Measurements from ENCODE around the gene SSTR5.

SSTR5 gene

DNA sequence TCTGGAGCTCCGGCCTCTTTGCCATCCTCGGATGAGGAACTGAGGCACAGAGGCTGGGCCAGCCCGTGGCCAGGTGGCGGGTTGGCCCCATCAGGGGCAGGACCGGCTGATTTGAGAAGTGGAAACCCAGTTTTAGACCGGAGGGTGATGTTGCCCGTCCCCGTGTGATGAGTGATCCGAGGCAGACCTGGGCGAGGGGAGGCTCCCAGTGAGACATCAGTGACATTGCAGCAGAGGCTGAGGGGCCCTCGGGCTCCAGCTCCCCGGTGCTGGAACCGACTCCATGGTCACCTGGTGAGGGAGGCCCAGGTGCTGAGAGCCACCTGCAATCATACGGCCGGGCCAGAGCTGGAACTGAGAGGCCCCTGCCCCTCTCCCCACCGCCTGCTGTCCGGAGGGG, 53.5 kb downstream of the SSTR5 start:
- no peak for DNase-seq

- no peak for DNase-seq
These were observed 54.0 kb downstream of the SSTR5 start for GRCh38 chr16:1126586-1126985.

GRCh38 chr16:1127101-1127500, 54.6 kb downstream of the SSTR5 start:
- DNase-seq, result no peak

GRCh38 chr16:1127971-1128715, 55.6 kb downstream of the SSTR5 start:
- DNase-seq, result no peak

DNA sequence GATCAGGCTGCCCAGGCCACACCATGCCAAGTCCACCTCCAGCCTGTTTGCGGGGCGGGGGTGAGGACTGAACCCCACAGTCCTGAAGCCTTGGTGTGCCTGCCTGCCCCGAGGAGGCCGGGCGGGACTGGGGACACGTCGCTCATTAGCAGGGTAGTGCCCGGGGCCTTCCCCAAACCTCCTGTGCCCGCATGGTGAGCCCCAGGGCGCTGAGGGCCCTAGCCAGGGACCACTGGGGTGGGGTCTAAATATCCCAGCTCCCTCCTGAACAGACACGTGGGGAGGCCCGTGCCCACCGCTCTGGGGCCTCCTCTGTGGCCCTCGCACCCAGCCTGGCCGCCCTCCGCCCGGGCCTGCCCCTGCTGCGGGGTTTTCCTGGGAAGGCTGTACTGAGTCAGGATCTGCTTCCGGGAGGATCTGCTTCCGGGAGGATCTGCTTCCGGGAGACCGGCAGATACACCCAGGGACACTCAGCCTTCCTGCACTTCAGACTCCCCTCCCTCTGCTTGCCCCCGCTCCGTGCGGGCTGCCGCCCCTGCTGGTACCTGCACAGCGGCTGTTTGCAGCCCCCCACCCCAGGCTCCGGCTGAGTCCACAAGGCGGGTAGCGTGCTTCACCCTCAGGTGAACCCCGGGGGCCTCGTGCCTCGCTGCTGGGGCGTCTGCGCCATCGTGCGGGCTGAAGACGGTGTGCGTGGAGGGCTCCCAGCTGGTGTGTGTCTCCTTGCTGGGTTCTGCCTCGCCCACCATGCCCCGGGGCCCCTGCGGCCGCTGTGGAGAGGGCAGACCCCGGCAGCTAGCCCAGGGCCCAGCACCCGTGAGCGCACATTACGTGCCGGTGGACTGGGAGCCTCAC, 56.8 kb downstream of the SSTR5 start:
- DNase-seq, result no peak

DNA sequence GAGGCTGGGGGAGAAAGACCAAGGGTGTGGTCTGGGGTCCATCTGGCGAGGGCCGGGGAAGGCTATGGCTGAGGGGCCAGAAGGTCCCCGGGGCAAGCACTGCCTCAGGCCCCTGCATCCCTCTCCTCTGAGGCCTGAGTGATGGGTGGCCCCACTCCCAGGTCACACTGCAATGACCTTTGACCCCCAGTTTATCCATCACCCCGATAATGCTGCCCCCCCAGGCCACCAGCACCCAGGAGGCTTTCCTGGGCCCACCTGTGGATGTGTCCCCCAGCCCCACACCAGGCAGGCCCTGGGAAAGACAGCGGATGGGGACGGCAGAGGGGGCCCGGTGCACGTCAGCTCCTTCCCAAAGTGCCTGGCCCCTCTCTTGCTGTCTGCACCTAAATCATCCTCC, 57.8 kb downstream of the SSTR5 start:
- no peak for DNase-seq
